KMS-11 (cell line): Measurements from ENCODE around the gene MACROD2.

Experiments
- H2AFZ ChIP-seq: fragments of 200-600 bp; sonication (generic); 2 replicates; pipeline ENCODE4 v1.6.1; 2016; ENCODE audit warnings: antibody characterized with exemption, mixed run types, low read depth
- H3K27ac ChIP-seq: fragments of 200-600 bp; sonication (generic); 2 replicates; pipeline ENCODE4 v1.6.1; 2016; ENCODE audit warnings: mild to moderate bottlenecking, mixed run types
- H3K27me3 ChIP-seq: fragments of 200-600 bp; sonication (generic); 2 replicates; pipeline ENCODE4 v1.6.1; 2017; ENCODE audit warnings: mild to moderate bottlenecking, low read depth, mixed run types, moderate library complexity; ENCODE audit not compliant: insufficient read depth
- H3K36me3 ChIP-seq: fragments of 200-600 bp; sonication (generic); 2 replicates; pipeline ENCODE4 v1.6.1; 2017; ENCODE audit warnings: mild to moderate bottlenecking, mixed run types; ENCODE audit not compliant: insufficient read depth
- H3K4me1 ChIP-seq: fragments of 200-600 bp; sonication (generic); 2 replicates; pipeline ENCODE4 v1.6.1; 2016; ENCODE audit warnings: mild to moderate bottlenecking, low read depth, mixed run types; ENCODE audit not compliant: poor library complexity, severe bottlenecking
- H3K4me2 ChIP-seq: fragments of 200-600 bp; sonication (generic); 2 replicates; pipeline ENCODE4 v1.7.0; 2016; ENCODE audit warnings: mild to moderate bottlenecking, mixed run types
- H3K4me3 ChIP-seq: fragments of 200-600 bp; sonication (generic); IDR thresholded peaks from 2 replicates; pipeline ENCODE4 v1.6.1; 2017; ENCODE audit warnings: low read depth, low read length, mixed read lengths; ENCODE audit not compliant: insufficient read depth
- H3K79me2 ChIP-seq: fragments of 200-600 bp; sonication (generic); 2 replicates; pipeline ENCODE4 v1.6.1; 2016; ENCODE audit warnings: low read depth, mixed run types; ENCODE audit not compliant: insufficient read depth
- H3K9ac ChIP-seq: fragments of 200-600 bp; sonication (generic); 2 replicates; pipeline ENCODE4 v1.6.1; 2016; ENCODE audit warnings: mild to moderate bottlenecking, mixed run types
- H4K20me1 ChIP-seq: fragments of 200-600 bp; sonication (generic); 2 replicates; pipeline ENCODE4 v1.6.1; 2016; ENCODE audit warnings: mild to moderate bottlenecking, mixed run types; ENCODE audit not compliant: insufficient read depth
- TF ChIP-seq, protein P1 (sequence below): fragments of 200-600 bp; sonication (generic); conservative IDR thresholded peaks from 2 replicates; pipeline ENCODE4 v1.6.1; 2017; ENCODE audit warnings: low read depth, mild to moderate bottlenecking, antibody characterized with exemption, low read length, moderate library complexity, mixed read lengths

The MACROD2 gene

DNA sequence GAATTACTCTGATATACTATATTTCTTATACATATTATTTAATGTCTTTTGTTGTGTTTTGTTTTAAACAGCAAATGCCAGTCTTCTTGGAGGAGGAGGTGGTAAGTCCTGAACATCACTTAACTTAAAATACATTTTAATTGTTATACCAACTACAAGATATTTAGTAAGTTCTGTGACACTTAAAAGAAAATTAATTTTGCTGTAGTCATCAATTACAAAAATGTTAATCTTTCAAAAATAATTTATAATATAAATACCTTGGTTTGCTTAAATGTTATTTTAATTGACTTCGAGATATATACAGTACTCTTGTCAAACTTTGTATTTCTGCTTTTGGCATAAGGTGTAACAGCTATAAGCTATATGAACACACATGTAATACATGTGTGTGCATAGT lies 498.1 kb downstream of the MACROD2 start:
- Histone ChIP-seq H2AFZ (no peak overlapping the region), H3K9ac (no peak overlapping the region), H3K36me3 (no peaks in the 10 kb centered on the region), H3K4me1 (no peaks in the 10 kb centered on the region), H3K27ac (no peak overlapping the region), H3K79me2 (no peaks in the 10 kb centered on the region), H3K27me3 (no peaks in the 10 kb centered on the region), H3K4me2 (no peak overlapping the region), H4K20me1 (no peaks in the 10 kb centered on the region), H3K4me3 (no peak overlapping the region)
- TF ChIP-seq, protein P1, sequence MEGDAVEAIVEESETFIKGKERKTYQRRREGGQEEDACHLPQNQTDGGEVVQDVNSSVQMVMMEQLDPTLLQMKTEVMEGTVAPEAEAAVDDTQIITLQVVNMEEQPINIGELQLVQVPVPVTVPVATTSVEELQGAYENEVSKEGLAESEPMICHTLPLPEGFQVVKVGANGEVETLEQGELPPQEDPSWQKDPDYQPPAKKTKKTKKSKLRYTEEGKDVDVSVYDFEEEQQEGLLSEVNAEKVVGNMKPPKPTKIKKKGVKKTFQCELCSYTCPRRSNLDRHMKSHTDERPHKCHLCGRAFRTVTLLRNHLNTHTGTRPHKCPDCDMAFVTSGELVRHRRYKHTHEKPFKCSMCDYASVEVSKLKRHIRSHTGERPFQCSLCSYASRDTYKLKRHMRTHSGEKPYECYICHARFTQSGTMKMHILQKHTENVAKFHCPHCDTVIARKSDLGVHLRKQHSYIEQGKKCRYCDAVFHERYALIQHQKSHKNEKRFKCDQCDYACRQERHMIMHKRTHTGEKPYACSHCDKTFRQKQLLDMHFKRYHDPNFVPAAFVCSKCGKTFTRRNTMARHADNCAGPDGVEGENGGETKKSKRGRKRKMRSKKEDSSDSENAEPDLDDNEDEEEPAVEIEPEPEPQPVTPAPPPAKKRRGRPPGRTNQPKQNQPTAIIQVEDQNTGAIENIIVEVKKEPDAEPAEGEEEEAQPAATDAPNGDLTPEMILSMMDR = no peak

DNA sequence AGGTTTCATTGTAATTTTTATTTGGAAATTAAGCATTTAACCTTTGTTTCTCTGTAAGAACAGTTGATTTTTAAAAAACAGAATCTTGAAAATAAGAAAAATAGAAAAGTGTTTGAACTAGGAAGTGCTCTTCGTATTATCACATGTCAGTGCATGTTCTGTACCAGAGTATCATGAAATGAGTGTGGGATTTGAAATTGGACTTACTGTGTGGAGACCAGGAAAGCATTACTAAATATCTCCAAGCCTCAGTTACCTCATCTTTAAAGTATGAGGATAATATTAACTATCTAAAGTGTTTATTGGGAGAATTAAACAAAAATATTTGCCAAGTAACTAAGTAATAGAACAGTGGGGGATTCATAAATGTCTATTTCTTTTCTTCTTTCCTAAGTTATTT lies 499.0 kb downstream of the MACROD2 start:
- H3K4me1 ChIP-seq = no peaks in the 10 kb centered on the region
- TF ChIP-seq, protein P1 = no peak
- no peak overlapping the region for H3K27ac ChIP-seq
- H3K9ac ChIP-seq = no peak overlapping the region
- H3K4me3 ChIP-seq = no peak overlapping the region
- H3K4me2 ChIP-seq = no peak overlapping the region
- no peaks in the 10 kb centered on the region for H3K36me3 ChIP-seq
- H4K20me1 ChIP-seq = no peaks in the 10 kb centered on the region
- no peaks in the 10 kb centered on the region for H3K27me3 ChIP-seq
- no peaks in the 10 kb centered on the region for H3K79me2 ChIP-seq
- no peak overlapping the region for H2AFZ ChIP-seq

DNA sequence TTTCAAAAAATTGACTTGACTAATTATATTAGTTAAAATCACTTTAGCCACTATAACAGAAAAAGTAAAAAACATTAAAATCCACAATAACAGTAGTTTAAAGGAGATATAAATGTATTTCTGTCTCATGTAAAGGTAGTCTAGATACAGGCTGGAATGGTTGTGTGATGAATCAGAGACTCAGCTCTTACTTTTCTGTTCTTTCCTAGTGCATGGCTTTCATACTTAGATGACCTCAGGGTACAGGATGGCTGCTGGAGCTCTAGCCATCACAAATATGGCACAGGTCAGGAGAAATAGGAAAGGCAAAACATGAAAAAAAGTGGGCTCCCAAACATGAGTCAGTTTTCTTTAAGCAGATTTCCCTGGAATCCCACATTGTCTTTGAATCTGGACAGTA lies 499.8 kb downstream of the MACROD2 start:
- H3K9ac ChIP-seq = no peak overlapping the region
- H3K79me2 ChIP-seq = no peaks in the 10 kb centered on the region
- H2AFZ ChIP-seq = no peak overlapping the region
- no peak overlapping the region for H3K4me3 ChIP-seq
- H3K4me2 ChIP-seq = no peak overlapping the region
- TF ChIP-seq, protein P1 = no peak
- H3K27me3 ChIP-seq = no peaks in the 10 kb centered on the region
- no peaks in the 10 kb centered on the region for H4K20me1 ChIP-seq
- H3K36me3 ChIP-seq = no peaks in the 10 kb centered on the region
- H3K27ac ChIP-seq = no peak overlapping the region
- no peaks in the 10 kb centered on the region for H3K4me1 ChIP-seq

DNA sequence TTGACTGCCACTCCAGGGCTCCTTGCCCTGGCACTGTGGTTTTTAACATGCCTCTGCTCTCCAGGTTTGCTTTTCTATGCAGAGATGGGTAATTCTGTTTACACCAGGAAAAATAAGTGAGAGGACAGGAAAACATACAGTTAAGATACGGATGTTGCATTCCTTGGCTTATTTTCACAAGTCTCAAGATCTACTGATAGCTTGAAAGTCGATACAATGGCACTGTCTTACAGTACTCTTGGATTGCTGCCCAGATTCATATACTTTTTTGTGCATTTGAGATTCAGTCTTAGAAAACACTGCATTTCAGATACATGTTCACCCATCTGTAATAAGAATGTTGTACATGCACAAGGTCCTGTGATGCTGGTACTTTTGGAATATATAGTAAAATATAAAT lies 501.7 kb downstream of the MACROD2 start:
- Histone ChIP-seq H3K79me2 (no peaks in the 10 kb centered on the region), H2AFZ (no peak overlapping the region), H3K4me2 (no peak overlapping the region), H3K27ac (no peak overlapping the region), H3K9ac (no peak overlapping the region), H4K20me1 (no peaks in the 10 kb centered on the region), H3K4me1 (no peaks in the 10 kb centered on the region), H3K27me3 (no peaks in the 10 kb centered on the region), H3K4me3 (no peak overlapping the region), H3K36me3 (no peaks in the 10 kb centered on the region)
- TF ChIP-seq, protein P1 = no peak
